NCI-H510A (cell line): ENCODE results near the gene SH3PXD2A.
"Not testable (repeated sequence)": the region's sequence is repeated elsewhere in the genome, so short reads cannot be mapped to it uniquely, and the experiment has no call there.

Experiments
- DNase-seq: peaks from one replicate; lab custom pipeline; 2025; lab: John Stamatoyannopoulos, UW

Gene SH3PXD2A

GRCh38 chr10:103747193-103747865 is 108.0 kb downstream of the SH3PXD2A start:
- DNase-seq: no peak

- DNase-seq: no peak
These were observed 108.8 kb downstream of the SH3PXD2A start for GRCh38 chr10:103746598-103746997.

GRCh38 chr10:103745341-103746247 is 109.8 kb downstream of the SH3PXD2A start:
- DNase-seq: no peak

GRCh38 chr10:103742824-103743223 is 112.6 kb downstream of the SH3PXD2A start:
- no peak for DNase-seq

- no peak for DNase-seq
These were observed 114.8 kb downstream of the SH3PXD2A start for GRCh38 chr10:103740611-103741010.

GRCh38 chr10:103739039-103739764 is 116.2 kb downstream of the SH3PXD2A start:
- no peak for DNase-seq

GRCh38 chr10:103737735-103738367 is 117.5 kb downstream of the SH3PXD2A start:
- no peak for DNase-seq

GRCh38 chr10:103736763-103737162 is 118.6 kb downstream of the SH3PXD2A start:
- peak; percentile 86 for DNase-seq

- no peak for DNase-seq
These were observed 119.3 kb downstream of the SH3PXD2A start for GRCh38 chr10:103736044-103736443.

- no peak for DNase-seq
These were observed 120.6 kb downstream of the SH3PXD2A start for GRCh38 chr10:103734731-103735130.

GRCh38 chr10:103733045-103733419 is 122.3 kb downstream of the SH3PXD2A start:
- DNase-seq: no peak

GRCh38 chr10:103732339-103733044 is 122.9 kb downstream of the SH3PXD2A start:
- DNase-seq: no peak

- DNase-seq: no peak
These were observed 123.6 kb downstream of the SH3PXD2A start for GRCh38 chr10:103731609-103732270.

GRCh38 chr10:103731026-103731425 is 124.3 kb downstream of the SH3PXD2A start:
- DNase-seq: not testable (repeated sequence)

GRCh38 chr10:103729851-103730250 is 125.5 kb downstream of the SH3PXD2A start:
- DNase-seq: no peak

- DNase-seq: no peak
These were observed 127.2 kb downstream of the SH3PXD2A start for GRCh38 chr10:103727991-103728689.

- DNase-seq: no peak
These were observed 127.8 kb downstream of the SH3PXD2A start for GRCh38 chr10:103727546-103727963.

GRCh38 chr10:103726637-103727036 is 128.7 kb downstream of the SH3PXD2A start:
- no peak for DNase-seq

GRCh38 chr10:103725242-103725641 is 130.1 kb downstream of the SH3PXD2A start:
- no peak for DNase-seq

- no peak for DNase-seq
These were observed 130.6 kb downstream of the SH3PXD2A start for GRCh38 chr10:103724771-103725170.
